Vagina (tissue), 2 donors: Measurements from ENCODE around the gene ARHGAP44.

Source experiments
- CTCF ChIP-seq, 3 experiments: fragments of 450-650 bp in 2 of 3; fragments of 200-600 bp in 1 of 3; sonication (generic) in 1 of 3; IDR thresholded peaks; one replicate each; pipeline ENCODE4 v1.5.1; 2017 to 2019; ENCODE audit warnings: antibody characterized with exemption in 3 of 3, mild to moderate bottlenecking in 2 of 3, moderate library complexity in 2 of 3
- POLR2AphosphoS5 ChIP-seq, 2 donors: sonication (generic); formaldehyde crosslinking; IDR thresholded peaks; one replicate each; pipeline ENCODE4 v1.9.0; 2017; ENCODE audit warnings: antibody characterized with exemption in 2 of 2, mild to moderate bottlenecking in 2 of 2, low read depth in 1 of 2; ENCODE audit not compliant: insufficient read depth in 1 of 2

- TF ChIP-seq POLR2AphosphoS5 (IDR thresholded peaks at IDR 0.05; ENCODE audit: insufficient read depth in 1 of 2, low read depth in 1 of 2) (no peak), CTCF (IDR thresholded peaks at IDR 0.05) (no peak)
Observed at GRCh38 chr17:12773153-12773552, 16.1 kb upstream of the ARHGAP44 start.
